ENCODE measurements around the gene RGCC.
"Not testable (repeated sequence)": the region's sequence is repeated elsewhere in the genome, so short reads cannot be mapped to it uniquely, and the experiment has no call there.

The RGCC gene

GRCh38 chr13:41416276-41416675, 41.1 kb upstream of the RGCC start:
- no peak for TF ChIP-seq CTCF (IDR thresholded peaks at IDR 0.05; ENCODE audit: low read depth, low read length)
- DNase-seq (ENCODE audit: extremely low read depth, low read depth), result no peak

GRCh38 chr13:41418027-41418426, 39.3 kb upstream of the RGCC start:
- TF ChIP-seq CTCF (IDR thresholded peaks at IDR 0.05; ENCODE audit: low read depth, low read length), result no peak
- peak; percentile 73 for DNase-seq (ENCODE audit: extremely low read depth, low read depth)

GRCh38 chr13:41418731-41419130, 38.6 kb upstream of the RGCC start:
- TF ChIP-seq CTCF (IDR thresholded peaks at IDR 0.05; ENCODE audit: low read depth, low read length), result no peak
- no peak for DNase-seq (ENCODE audit: extremely low read depth, low read depth)

GRCh38 chr13:41419206-41419605, 38.1 kb upstream of the RGCC start:
- no peak for TF ChIP-seq CTCF (IDR thresholded peaks at IDR 0.05; ENCODE audit: low read depth, low read length)
- DNase-seq (ENCODE audit: extremely low read depth, low read depth), result no peak

GRCh38 chr13:41420146-41420545, 37.2 kb upstream of the RGCC start:
- no peak for DNase-seq (ENCODE audit: extremely low read depth, low read depth)
- TF ChIP-seq CTCF (IDR thresholded peaks at IDR 0.05; ENCODE audit: low read depth, low read length), result no peak

GRCh38 chr13:41421330-41421729, 36.0 kb upstream of the RGCC start:
- not testable (repeated sequence) for DNase-seq (ENCODE audit: extremely low read depth, low read depth)

GRCh38 chr13:41421983-41422382, 35.4 kb upstream of the RGCC start:
- DNase-seq (ENCODE audit: extremely low read depth, low read depth), result not testable (repeated sequence)

- not testable (repeated sequence) for DNase-seq (ENCODE audit: extremely low read depth, low read depth)
Measured at GRCh38 chr13:41423259-41423658, 34.1 kb upstream of the RGCC start.

GRCh38 chr13:41424675-41425074, 32.7 kb upstream of the RGCC start:
- not testable (repeated sequence) for DNase-seq (ENCODE audit: extremely low read depth, low read depth)

- DNase-seq (ENCODE audit: extremely low read depth, low read depth), result no peak
- no peak for TF ChIP-seq CTCF (IDR thresholded peaks at IDR 0.05; ENCODE audit: low read depth, low read length)
Measured at GRCh38 chr13:41426047-41426446, 31.3 kb upstream of the RGCC start.
